CD4-positive, alpha-beta memory T cell (primary cell): ENCODE results near the gene NT5DC3. TPM values are rescaled to one million over a fixed set of nuclear protein-coding genes. Genes with fewer than 3 reads are reported as not detected.
A peak's percentile ranks its signal among the peaks of the same experiment; 100 is the strongest.

ENCODE experiments used
- CTCF ChIA-PET: fragments of 350-600 bp; sonication (Branson Sonifier 250); formaldehyde crosslinking; loops from one replicate; lab custom pipeline; 2021; ENCODE audit warnings: inconsistent platforms; ENCODE audit not compliant: partially characterized antibody; lab: Charles Lee
- POLR2A ChIA-PET: fragments of 350-600 bp; sonication (Branson Sonifier 250); formaldehyde crosslinking; loops from one replicate; lab custom pipeline; 2021; ENCODE audit not compliant: partially characterized antibody; lab: Charles Lee
- DNase-seq, 5 donors: peaks; one replicate each; pipeline versions ENCODE4 v3.0.0 to v3.0.0-alpha.2; 2020 to 2022; ENCODE audit warnings: mixed read lengths in 1 of 5
- H3K27ac ChIP-seq: one replicate; pipeline ENCODE4 v1.7.0; 2013; ENCODE audit warnings: low read depth, low read length
- H3K27me3 ChIP-seq: 2 replicates; pipeline ENCODE4 v1.7.0; 2013; ENCODE audit warnings: mild to moderate bottlenecking, low read length, moderate library complexity; ENCODE audit not compliant: insufficient read depth
- H3K36me3 ChIP-seq: 2 replicates; pipeline ENCODE4 v1.7.0; 2013; ENCODE audit warnings: mild to moderate bottlenecking, low read length, moderate library complexity; ENCODE audit not compliant: insufficient read depth
- H3K4me1 ChIP-seq: 2 replicates; pipeline ENCODE4 v1.7.0; 2013; ENCODE audit warnings: mild to moderate bottlenecking, low read length, moderate library complexity; ENCODE audit not compliant: insufficient read depth
- H3K4me3 ChIP-seq, 2 donors: one replicate each; pipeline ENCODE4 v1.7.0; 2013; ENCODE audit warnings: low read length in 2 of 2, mild to moderate bottlenecking in 1 of 2
- H3K9me3 ChIP-seq, 2 donors: one replicate each; pipeline ENCODE4 v1.7.0; 2013; ENCODE audit warnings: low read length in 2 of 2, control low read depth in 1 of 2; ENCODE audit not compliant: control insufficient read depth in 1 of 2
- H3K27ac Mint-ChIP-seq, 7 donors: one replicate each; pipeline ENCODE4 v1.8.0; 2020 to 2021; ENCODE audit warnings: mixed read lengths in 7 of 7, mild to moderate bottlenecking in 6 of 7, inconsistent platforms in 3 of 7, moderate library complexity in 3 of 7
- H3K27me3 Mint-ChIP-seq, 2 donors: one replicate each; pipeline ENCODE4 v1.8.0; 2020 to 2021; ENCODE audit warnings: mixed read lengths in 2 of 2
- H3K36me3 Mint-ChIP-seq, 2 donors: one replicate each; pipeline ENCODE4 v1.8.0; 2020 to 2021; ENCODE audit warnings: mixed read lengths in 2 of 2, inconsistent platforms in 1 of 2, mild to moderate bottlenecking in 1 of 2
- H3K4me1 Mint-ChIP-seq, 4 donors: one replicate each; pipeline ENCODE4 v1.8.0; 2020 to 2021; ENCODE audit warnings: mixed read lengths in 4 of 4, mild to moderate bottlenecking in 1 of 4
- H3K4me3 Mint-ChIP-seq, 8 donors: one replicate each; pipeline ENCODE4 v1.8.0; 2020 to 2021; ENCODE audit warnings: mixed read lengths in 8 of 8, mild to moderate bottlenecking in 7 of 8, moderate library complexity in 6 of 8, inconsistent platforms in 3 of 8
- H3K9me3 Mint-ChIP-seq, 8 donors: one replicate each; pipeline ENCODE4 v1.8.0; 2020 to 2021; ENCODE audit warnings: mixed read lengths in 8 of 8, mild to moderate bottlenecking in 5 of 8, inconsistent platforms in 3 of 8, moderate library complexity in 1 of 8
- intact Hi-C: fragments of 100-400 bp; cut with micrococcal nuclease; formaldehyde crosslinking; loops from one replicate; pipeline ENCODE4 v1.15.1; 2023
- polyA plus RNA-seq, 2 donors: library from polyadenylated mRNA; unstranded; fragments of 300-500 nt; fragmentation: Illumina TruSeq; gene quantifications; one replicate each; pipeline ENCODE4 v1.2.3, GENCODE V29; 2021
- total RNA-seq, 2 experiments: library from RNA; stranded (reverse); gene quantifications; one replicate each; pipeline ENCODE4 v1.2.3, GENCODE V29; 2021

Gene NT5DC3
- total and polyA plus RNA-seq, 4 experiments from 2014 or later, result 1.2 to 6.8 (median 3.7) TPM

- no peak overlapping the region for H3K27ac ChIP-seq
- Mint-ChIP-seq H3K27me3 (no peaks in the 10 kb centered on the region), H3K27ac (no peak overlapping the region), H3K4me3 (no peak overlapping the region), H3K36me3 (peaks cover 20 to 33% of the 10 kb centered on the region in 2 donors), H3K4me1 (no peaks in the 10 kb centered on the region), H3K9me3 (no peaks in the 10 kb centered on the region)
- DNase-seq, result no peak
- intact Hi-C loops, result no loop called here
- H3K36me3 ChIP-seq, result peaks cover 7% of the 10 kb centered on the region
- no peaks in the 10 kb centered on the region for H3K27me3 ChIP-seq
- POLR2A ChIA-PET, result no interaction called here
- CTCF ChIA-PET, result no interaction called here
- no peaks in the 10 kb centered on the region for H3K9me3 ChIP-seq
- H3K4me1 ChIP-seq, result no peaks in the 10 kb centered on the region
- H3K4me3 ChIP-seq, result no peak overlapping the region
Observed at GRCh38 chr12:103773109-103773910, 67.7 kb downstream of the NT5DC3 start.

GRCh38 chr12:103772367-103773108, 68.5 kb downstream of the NT5DC3 start:
- Mint-ChIP-seq H3K36me3 (peaks cover 16 to 29% of the 10 kb centered on the region in 2 donors), H3K9me3 (no peaks in the 10 kb centered on the region), H3K4me1 (no peaks in the 10 kb centered on the region), H3K4me3 (no peak overlapping the region), H3K27ac (no peak overlapping the region), H3K27me3 (no peaks in the 10 kb centered on the region)
- intact Hi-C loops, result no loop called here
- Histone ChIP-seq H3K4me3 (no peak overlapping the region), H3K27ac (no peak overlapping the region), H3K9me3 (no peaks in the 10 kb centered on the region), H3K4me1 (no peaks in the 10 kb centered on the region), H3K36me3 (peaks cover 5% of the 10 kb centered on the region), H3K27me3 (no peaks in the 10 kb centered on the region)
- POLR2A ChIA-PET, result no interaction called here
- no peak for DNase-seq
- CTCF ChIA-PET, result no interaction called here

DNA sequence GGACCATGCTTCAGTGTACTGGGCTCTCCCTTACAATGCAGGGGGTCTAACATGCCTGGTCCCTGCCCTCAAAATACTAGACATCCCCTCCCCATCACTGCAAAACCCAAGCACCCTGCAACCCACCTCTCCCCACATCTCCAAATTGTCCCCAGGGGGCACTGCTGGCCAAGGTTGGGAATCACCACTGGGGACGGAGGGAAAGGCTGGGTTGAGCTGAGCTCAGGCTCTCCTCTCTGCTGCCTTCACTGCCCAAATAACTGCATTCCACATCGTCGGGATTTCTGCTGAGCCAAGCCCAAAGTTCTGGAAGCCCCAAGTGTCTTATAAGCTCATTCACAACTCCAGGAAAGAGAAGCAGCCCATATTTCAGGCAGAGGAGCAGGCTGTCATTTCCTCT, 69.6 kb downstream of the NT5DC3 start:
- no peaks in the 10 kb centered on the region for H3K9me3 Mint-ChIP-seq
- no peak overlapping the region for H3K4me3 Mint-ChIP-seq
- Histone ChIP-seq H3K9me3 (no peaks in the 10 kb centered on the region), H3K4me1 (no peaks in the 10 kb centered on the region), H3K4me3 (no peak overlapping the region), H3K36me3 (no peaks in the 10 kb centered on the region), H3K27ac (no peak overlapping the region), H3K27me3 (no peaks in the 10 kb centered on the region)
- no peak overlapping the region for H3K27ac Mint-ChIP-seq
- no peaks in the 10 kb centered on the region for H3K27me3 Mint-ChIP-seq
- intact Hi-C loops, result no loop called here
- CTCF ChIA-PET, result no interaction called here
- POLR2A ChIA-PET, result no interaction called here
- H3K36me3 Mint-ChIP-seq, result peaks cover 16 to 19% of the 10 kb centered on the region in 2 donors
- no peak for DNase-seq
- no peaks in the 10 kb centered on the region for H3K4me1 Mint-ChIP-seq

DNA sequence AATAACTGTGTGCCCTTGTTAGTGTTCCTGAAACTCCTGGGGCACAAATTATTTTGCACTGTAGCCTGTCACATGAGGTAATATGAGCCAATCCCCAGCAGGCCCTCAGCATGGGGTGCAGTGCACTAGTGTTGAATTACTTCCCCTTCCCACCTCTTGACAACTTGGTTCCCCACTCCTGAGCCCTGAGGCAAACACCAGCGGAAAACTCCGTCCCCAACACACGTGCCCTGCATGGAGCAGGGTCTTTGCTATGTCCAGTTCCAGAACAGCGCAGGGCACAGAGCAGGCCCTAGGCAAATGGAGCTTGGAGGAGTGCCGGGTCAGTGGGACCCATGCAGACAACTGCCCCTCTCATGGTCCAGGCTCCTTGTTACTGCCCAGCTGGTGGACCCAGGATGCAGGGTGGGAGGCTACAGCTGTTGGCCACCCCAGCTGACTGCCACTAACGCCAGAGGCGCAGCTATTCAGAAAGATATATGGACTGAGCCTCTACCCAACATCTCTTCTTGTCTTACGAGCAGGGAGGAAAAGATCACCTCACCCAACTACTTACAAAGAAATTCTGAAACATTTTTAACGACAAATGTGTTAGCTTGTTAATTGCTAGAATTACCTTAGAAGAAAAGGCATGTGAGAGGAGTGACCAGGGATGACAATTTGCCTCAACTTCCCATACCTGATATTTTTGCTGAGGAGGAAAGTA, 71.6 kb downstream of the NT5DC3 start:
- no peaks in the 10 kb centered on the region for H3K27me3 Mint-ChIP-seq
- no peak overlapping the region for H3K27ac ChIP-seq
- H3K9me3 Mint-ChIP-seq, result no peaks in the 10 kb centered on the region
- no peaks in the 10 kb centered on the region for H3K9me3 ChIP-seq
- H3K27me3 ChIP-seq, result no peaks in the 10 kb centered on the region
- intact Hi-C loops, result no loop called here
- peak overlapping the region in 2 of 7 donors; percentile 29 to 37 for H3K27ac Mint-ChIP-seq
- ChIA-PET CTCF (no interaction called here), POLR2A (no interaction called here)
- no peak overlapping the region for H3K4me3 ChIP-seq
- peaks cover 10 to 17% of the 10 kb centered on the region in 2 donors for H3K36me3 Mint-ChIP-seq
- no peaks in the 10 kb centered on the region for H3K4me1 Mint-ChIP-seq
- H3K4me3 Mint-ChIP-seq, result no peak overlapping the region
- no peak for DNase-seq
- no peaks in the 10 kb centered on the region for H3K36me3 ChIP-seq
- H3K4me1 ChIP-seq, result no peaks in the 10 kb centered on the region

GRCh38 chr12:103768467-103769123, 72.4 kb downstream of the NT5DC3 start:
- intact Hi-C loops, result no loop called here
- Histone ChIP-seq H3K27me3 (no peaks in the 10 kb centered on the region), H3K9me3 (no peaks in the 10 kb centered on the region), H3K27ac (no peak overlapping the region), H3K36me3 (no peaks in the 10 kb centered on the region), H3K4me1 (no peaks in the 10 kb centered on the region), H3K4me3 (no peak overlapping the region)
- Mint-ChIP-seq H3K27me3 (no peaks in the 10 kb centered on the region), H3K4me1 (no peaks in the 10 kb centered on the region), H3K9me3 (no peaks in the 10 kb centered on the region), H3K36me3 (peaks cover 11 to 18% of the 10 kb centered on the region in 2 donors), H3K4me3 (no peak overlapping the region), H3K27ac (no peak overlapping the region)
- DNase-seq, result no peak
- CTCF ChIA-PET, result no interaction called here
- POLR2A ChIA-PET, result no interaction called here

- peaks cover 13 to 26% of the 10 kb centered on the region in 2 donors for H3K36me3 Mint-ChIP-seq
- no peaks in the 10 kb centered on the region for H3K9me3 Mint-ChIP-seq
- no peaks in the 10 kb centered on the region for H3K4me1 Mint-ChIP-seq
- H3K36me3 ChIP-seq, result no peaks in the 10 kb centered on the region
- no peak for DNase-seq
- H3K27me3 Mint-ChIP-seq, result no peaks in the 10 kb centered on the region
- H3K4me3 ChIP-seq, result no peak overlapping the region
- no peak overlapping the region for H3K27ac ChIP-seq
- ChIA-PET CTCF (no interaction called here), POLR2A (no interaction called here)
- peak overlapping the region in 1 of 7 donors; percentile 68 for H3K27ac Mint-ChIP-seq
- no peak overlapping the region for H3K4me3 Mint-ChIP-seq
- no peaks in the 10 kb centered on the region for H3K4me1 ChIP-seq
- intact Hi-C loops, result no loop called here
- H3K9me3 ChIP-seq, result no peaks in the 10 kb centered on the region
- no peaks in the 10 kb centered on the region for H3K27me3 ChIP-seq
Observed at GRCh38 chr12:103766028-103766427, 75.0 kb downstream of the NT5DC3 start.

DNA sequence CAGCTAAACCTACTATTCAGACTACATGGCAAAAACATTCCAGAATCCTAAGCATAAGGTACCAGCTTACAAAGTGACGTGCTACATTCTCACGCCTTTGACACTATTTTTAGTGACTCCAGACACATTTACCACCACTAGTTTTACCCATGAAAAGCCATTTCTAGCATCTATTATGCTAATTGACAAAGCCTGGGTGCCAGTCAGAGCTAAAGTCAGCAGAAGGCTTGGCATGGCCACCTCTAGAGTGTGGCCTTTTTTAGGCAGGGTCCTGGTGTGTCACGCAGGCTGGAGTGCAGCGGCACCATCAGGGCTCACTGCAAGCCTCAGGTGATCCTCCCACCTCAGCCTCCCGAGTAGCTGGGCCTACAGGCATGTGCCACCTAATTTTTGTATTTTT, 75.7 kb downstream of the NT5DC3 start:
- CTCF ChIA-PET, result no interaction called here
- Mint-ChIP-seq H3K36me3 (peaks cover 13 to 26% of the 10 kb centered on the region in 2 donors), H3K27me3 (no peaks in the 10 kb centered on the region), H3K4me1 (no peaks in the 10 kb centered on the region), H3K27ac (no peak overlapping the region), H3K9me3 (no peaks in the 10 kb centered on the region), H3K4me3 (no peak overlapping the region)
- intact Hi-C loops, result no loop called here
- DNase-seq, result no peak
- Histone ChIP-seq H3K36me3 (no peaks in the 10 kb centered on the region), H3K27me3 (no peaks in the 10 kb centered on the region), H3K4me1 (no peaks in the 10 kb centered on the region), H3K27ac (no peak overlapping the region), H3K4me3 (no peak overlapping the region), H3K9me3 (no peaks in the 10 kb centered on the region)
- POLR2A ChIA-PET, result no interaction called here
